ENCODE measurements around the gene SAMD4B. TPM values are rescaled to one million over a fixed set of nuclear protein-coding genes. Genes with fewer than 3 reads are reported as not detected.

SAMD4B gene
- total and polyA plus RNA-seq, 4 donors, result 77.6 to 103 (median 86.8) TPM

GRCh38 chr19:39410831-39411080, 68.5 kb downstream of the SAMD4B start:
- Histone ChIP-seq H3K36me3 (ENCODE audit: control insufficient read depth in 4 of 4, insufficient read depth in 4 of 4, low read length in 4 of 4) (peaks cover 1 to 21% (median 8%) of the 10 kb centered on the region in 4 donors), H3K27me3 (ENCODE audit: control insufficient read depth in 3 of 3, insufficient read depth in 3 of 3, low read length in 2 of 3) (no peaks in the 10 kb centered on the region), H3K4me1 (ENCODE audit: control insufficient read depth in 5 of 5, insufficient read depth in 5 of 5, low read length in 5 of 5) (peaks cover 0 to 54% (median 18%) of the 10 kb centered on the region in 5 donors), H3K9ac (ENCODE audit: insufficient read depth in 1 of 2, low read length in 2 of 2) (peak overlapping the region; percentile 69 to 83), H3K9me3 (ENCODE audit: control insufficient read depth in 4 of 4, insufficient read depth in 3 of 4, low read length in 3 of 4) (no peaks in the 10 kb centered on the region), H3K4me3 (no peak overlapping the region), H3K27ac (ENCODE audit: low read depth in 1 of 2, low read length in 1 of 2) (peak overlapping the region; percentile 97 to 100)
- WGBS, 2 donors, result 42 to 64% methylated on average over 1 of the region's 1 CpG
- ATAC-seq (ENCODE audit: insufficient read depth, low FRiP score) (no peak), DNase-seq (no peak)
- no peak for TF ChIP-seq CTCF (IDR thresholded peaks at IDR 0.05; ENCODE audit: control extremely low read depth, extremely low read depth)

GRCh38 chr19:39411081-39411831, 69.0 kb downstream of the SAMD4B start:
- 17 to 28% methylated on average over 9 of the region's 9 CpGs for WGBS, 2 donors
- H3K9ac ChIP-seq (ENCODE audit: insufficient read depth in 1 of 2, low read length in 2 of 2), result peak overlapping the region in 1 of 2 donors; percentile 83
- DNase-seq (no peak), ATAC-seq (ENCODE audit: insufficient read depth, low FRiP score) (no peak)
- peaks cover 0 to 59% (median 16%) of the 10 kb centered on the region in 5 donors for H3K4me1 ChIP-seq (ENCODE audit: control insufficient read depth in 5 of 5, insufficient read depth in 5 of 5, low read length in 5 of 5)
- H3K36me3 ChIP-seq (ENCODE audit: control insufficient read depth in 4 of 4, insufficient read depth in 4 of 4, low read length in 4 of 4), result peaks cover 3 to 24% (median 9%) of the 10 kb centered on the region in 4 donors
- peak overlapping the region; percentile 97 to 100 for H3K27ac ChIP-seq (ENCODE audit: low read depth in 1 of 2, low read length in 1 of 2)
- H3K4me3 ChIP-seq, result no peak overlapping the region
- H3K9me3 ChIP-seq (ENCODE audit: control insufficient read depth in 4 of 4, insufficient read depth in 3 of 4, low read length in 3 of 4), result no peaks in the 10 kb centered on the region
- no peak for TF ChIP-seq CTCF (IDR thresholded peaks at IDR 0.05; ENCODE audit: control extremely low read depth, extremely low read depth)
- H3K27me3 ChIP-seq (ENCODE audit: control insufficient read depth in 3 of 3, insufficient read depth in 3 of 3, low read length in 2 of 3), result no peaks in the 10 kb centered on the region

GRCh38 chr19:39411832-39412099, 69.5 kb downstream of the SAMD4B start:
- TF ChIP-seq CTCF (IDR thresholded peaks at IDR 0.05; ENCODE audit: control extremely low read depth, extremely low read depth), result peak; percentile 84
- peak; percentile 14 for ATAC-seq (ENCODE audit: insufficient read depth, low FRiP score)
- no peaks in the 10 kb centered on the region for H3K27me3 ChIP-seq (ENCODE audit: control insufficient read depth in 3 of 3, insufficient read depth in 3 of 3, low read length in 2 of 3)
- no peak overlapping the region for H3K4me3 ChIP-seq
- peak; percentile 91 to 96 (median 92) for DNase-seq
- H3K36me3 ChIP-seq (ENCODE audit: control insufficient read depth in 4 of 4, insufficient read depth in 4 of 4, low read length in 4 of 4), result peaks cover 3 to 24% (median 11%) of the 10 kb centered on the region in 4 donors
- peak overlapping the region in 1 of 2 donors; percentile 83 for H3K9ac ChIP-seq (ENCODE audit: insufficient read depth in 1 of 2, low read length in 2 of 2)
- 0% methylated on average over 7 of the region's 7 CpGs for WGBS, 2 donors
- no peaks in the 10 kb centered on the region for H3K9me3 ChIP-seq (ENCODE audit: control insufficient read depth in 4 of 4, insufficient read depth in 3 of 4, low read length in 3 of 4)
- H3K27ac ChIP-seq (ENCODE audit: low read depth in 1 of 2, low read length in 1 of 2), result peak overlapping the region; percentile 40 to 97
- peaks cover 0 to 61% (median 14%) of the 10 kb centered on the region in 5 donors for H3K4me1 ChIP-seq (ENCODE audit: control insufficient read depth in 5 of 5, insufficient read depth in 5 of 5, low read length in 5 of 5)
